ENCODE data around the gene B3GALT4. TPM values are rescaled to one million over a fixed set of nuclear protein-coding genes. Genes with fewer than 3 reads are reported as not detected.
A peak's percentile ranks its signal among the peaks of the same experiment; 100 is the strongest.

Gene B3GALT4
- polyA plus RNA-seq, 4 donors, result 4.1 to 5.2 (median 4.9) TPM

DNA sequence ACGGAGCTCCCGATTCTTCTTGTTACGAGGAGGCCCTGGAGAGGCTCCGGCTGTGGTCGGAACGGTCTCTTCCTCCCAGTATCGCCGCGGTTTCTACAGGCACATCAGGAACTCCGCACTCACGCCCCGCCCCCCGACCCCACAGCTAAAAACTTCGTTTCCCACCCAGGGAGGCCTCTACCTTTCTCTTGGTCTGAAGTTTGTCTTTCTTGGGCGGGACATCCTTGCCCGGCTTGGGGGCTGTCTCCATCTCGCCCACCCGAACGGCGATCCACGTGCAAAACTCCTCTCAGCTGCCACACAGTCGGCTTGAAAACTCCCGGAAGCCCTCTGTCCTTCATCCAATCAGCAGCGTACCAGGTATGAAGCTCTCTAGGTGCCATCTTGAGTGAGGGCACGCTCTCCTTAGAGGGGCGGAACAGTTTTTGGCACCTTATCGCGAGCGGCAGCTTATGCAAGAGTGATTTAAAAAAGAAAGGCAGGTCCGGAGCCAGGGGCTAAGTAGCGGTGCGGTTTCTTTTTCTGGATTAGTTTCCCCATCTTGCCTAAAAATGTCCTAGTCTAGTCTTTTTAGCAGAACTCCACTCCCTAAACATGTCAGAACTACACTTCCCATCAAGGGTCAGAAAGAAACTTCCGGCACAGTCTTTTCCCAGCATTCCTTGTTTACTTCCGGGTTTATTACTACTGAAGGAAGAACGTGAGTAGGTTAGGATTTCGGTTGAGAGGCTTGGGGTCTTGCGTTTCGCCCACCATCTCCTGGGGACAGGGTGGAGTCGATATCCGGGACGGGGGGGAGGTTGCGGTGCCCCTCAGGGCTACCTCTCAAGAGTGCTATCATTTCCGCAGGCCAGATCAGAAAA is 12.2 kb downstream of the B3GALT4 start, which contains the start of the genes PFDN6 and WDR46:
TSS of gene PFDN6 (plus strand) at position 681 of the 863 bp plus-strand sequence. CDS start 256 bp downstream, outside the sequence.
TSS of gene WDR46 (minus strand) at position 319 of the 863 bp plus-strand sequence. CDS start at position 250, 69 bp downstream.
- peak in 3 of 4 donors; percentile 90 to 98 (median 93) for DNase-seq (ENCODE audit: low read depth in 4 of 4, low spot score in 2 of 4)

DNA sequence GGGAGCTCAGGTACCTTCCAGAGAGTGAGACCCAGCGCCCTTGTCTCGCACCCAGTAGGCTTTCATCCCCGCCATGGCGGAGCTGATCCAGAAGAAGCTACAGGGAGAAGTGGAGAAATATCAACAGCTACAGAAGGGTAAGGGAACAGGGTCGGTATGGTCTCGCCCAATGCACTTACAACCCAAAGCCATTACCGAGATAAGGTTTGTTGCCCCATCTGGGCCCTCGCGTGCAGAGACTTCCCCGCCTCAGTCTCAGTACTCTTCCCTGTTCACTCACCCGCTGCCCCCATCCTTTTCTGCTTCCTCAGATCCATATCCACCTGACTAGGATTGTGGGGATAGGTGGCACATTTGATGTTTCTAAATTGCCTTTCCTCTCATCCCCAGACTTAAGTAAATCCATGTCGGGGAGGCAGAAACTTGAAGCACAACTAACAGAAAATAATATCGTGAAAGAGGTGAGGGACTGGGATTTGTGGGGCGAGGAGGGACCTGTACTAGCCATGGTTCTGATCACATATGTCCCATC is 12.9 kb downstream of the B3GALT4 start:
- DNase-seq (ENCODE audit: low read depth in 4 of 4, low spot score in 2 of 4), result no peak

- DNase-seq (ENCODE audit: low read depth in 4 of 4, low spot score in 2 of 4), result no peak
These were observed 13.5 kb downstream of the B3GALT4 start for GRCh38 chr6:33290459-33290858.

DNA sequence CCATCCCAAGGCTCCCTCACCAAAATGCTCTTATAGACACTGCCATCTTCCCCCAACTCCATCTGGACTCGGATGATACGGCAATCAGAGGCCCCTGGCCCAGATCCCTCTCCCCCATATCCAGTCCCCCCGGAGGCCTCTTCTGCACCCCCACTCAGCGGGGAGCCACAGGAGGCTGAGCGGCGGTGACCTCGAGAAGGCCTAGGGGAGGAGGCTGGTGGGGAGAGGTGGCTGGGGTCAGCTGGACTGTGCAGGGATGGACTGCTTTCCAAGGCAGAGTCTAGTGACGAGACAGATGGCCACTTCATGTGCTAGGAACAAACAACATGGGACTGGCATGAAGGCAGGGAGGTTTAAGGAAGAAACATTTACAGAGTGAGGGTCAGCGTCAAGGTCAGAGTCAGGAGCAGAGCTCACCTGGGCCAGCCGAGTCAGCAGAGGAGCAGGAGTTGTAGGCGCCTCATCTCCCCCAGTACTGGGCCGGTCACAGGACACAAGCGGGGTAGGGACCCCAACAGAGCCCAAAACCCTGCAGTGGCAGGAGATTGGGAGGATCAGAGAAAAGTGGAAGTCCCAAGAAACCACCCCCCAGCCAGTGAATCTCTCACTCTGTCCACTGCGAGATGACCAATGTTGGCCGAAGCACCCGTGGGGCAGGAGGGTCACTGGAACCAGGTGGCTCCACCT is 16.2 kb downstream of the B3GALT4 start:
- no peak for DNase-seq (ENCODE audit: low read depth in 4 of 4, low spot score in 2 of 4)

DNA sequence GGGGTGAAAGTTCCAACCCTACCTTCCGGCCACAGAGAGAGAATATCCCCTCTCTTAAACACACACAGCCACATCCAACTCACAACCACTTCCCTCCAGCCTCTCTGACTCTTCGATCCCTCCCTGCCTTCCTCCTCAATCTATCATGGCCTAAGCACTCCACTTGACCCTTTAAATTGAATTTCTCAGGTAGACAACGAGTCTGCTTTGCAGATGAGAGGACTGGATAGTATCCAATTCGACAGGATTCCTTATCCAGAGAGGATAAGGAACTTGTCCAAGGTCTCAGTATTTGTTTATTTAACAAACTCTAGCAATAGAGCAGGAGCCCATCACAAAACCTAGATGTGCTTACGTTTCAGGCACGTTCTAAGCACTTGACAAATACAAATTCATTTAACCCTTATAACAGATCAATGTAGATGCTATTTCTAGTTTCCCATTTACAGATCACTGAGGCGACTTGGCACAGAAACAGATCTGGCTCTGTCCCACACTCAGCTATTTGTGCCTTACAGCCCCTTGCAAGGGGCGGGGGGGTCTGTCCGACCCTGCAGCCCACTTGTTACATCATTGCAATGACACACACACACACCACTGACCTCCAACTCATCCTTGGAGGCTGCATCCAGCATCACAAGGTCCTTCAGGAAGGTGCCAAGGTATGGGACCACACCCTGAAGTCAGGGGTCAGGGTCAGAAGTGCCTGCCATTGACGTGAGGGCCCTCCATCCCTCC is 17.3 kb downstream of the B3GALT4 start:
- no peak for DNase-seq (ENCODE audit: low read depth in 4 of 4, low spot score in 2 of 4)

GRCh38 chr6:33295621-33296369 is 18.9 kb downstream of the B3GALT4 start:
- no peak for DNase-seq (ENCODE audit: low read depth in 4 of 4, low spot score in 2 of 4)

- no peak for DNase-seq (ENCODE audit: low read depth in 4 of 4, low spot score in 2 of 4)
These were observed 20.0 kb downstream of the B3GALT4 start for GRCh38 chr6:33296797-33297405.

DNA sequence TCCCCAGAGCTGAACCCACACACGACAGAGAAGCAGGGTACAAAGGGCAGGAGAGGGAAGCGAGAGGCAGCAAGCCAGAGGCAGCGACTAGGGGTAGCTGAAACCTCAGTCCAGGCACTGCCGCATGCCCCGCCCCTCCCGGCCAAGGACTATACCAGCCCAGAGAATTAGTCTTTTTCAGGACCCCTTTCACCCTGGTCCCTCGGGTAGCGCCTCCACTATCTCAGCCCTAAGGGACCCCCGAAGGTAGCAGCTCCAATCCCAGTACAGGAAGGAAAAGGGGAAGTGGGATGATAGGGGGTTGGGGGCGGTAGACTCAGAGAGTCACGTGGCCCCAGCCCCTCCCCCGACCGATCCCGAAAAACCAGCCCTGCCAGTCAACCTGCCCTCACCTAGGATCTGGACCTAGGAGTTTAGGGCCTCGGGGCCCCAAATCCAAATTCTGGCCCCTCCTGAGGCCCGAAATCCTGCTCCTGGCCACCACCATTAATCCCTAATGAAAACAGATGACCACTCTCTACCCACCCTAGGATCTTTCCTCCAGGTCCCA is 20.6 kb downstream of the B3GALT4 start:
- DNase-seq (ENCODE audit: low read depth in 4 of 4, low spot score in 2 of 4), result no peak

- peak in 1 of 4 donors; percentile 41 for DNase-seq (ENCODE audit: low read depth in 4 of 4, low spot score in 2 of 4)
These were observed 21.2 kb downstream of the B3GALT4 start for GRCh38 chr6:33297956-33298772.

DNA sequence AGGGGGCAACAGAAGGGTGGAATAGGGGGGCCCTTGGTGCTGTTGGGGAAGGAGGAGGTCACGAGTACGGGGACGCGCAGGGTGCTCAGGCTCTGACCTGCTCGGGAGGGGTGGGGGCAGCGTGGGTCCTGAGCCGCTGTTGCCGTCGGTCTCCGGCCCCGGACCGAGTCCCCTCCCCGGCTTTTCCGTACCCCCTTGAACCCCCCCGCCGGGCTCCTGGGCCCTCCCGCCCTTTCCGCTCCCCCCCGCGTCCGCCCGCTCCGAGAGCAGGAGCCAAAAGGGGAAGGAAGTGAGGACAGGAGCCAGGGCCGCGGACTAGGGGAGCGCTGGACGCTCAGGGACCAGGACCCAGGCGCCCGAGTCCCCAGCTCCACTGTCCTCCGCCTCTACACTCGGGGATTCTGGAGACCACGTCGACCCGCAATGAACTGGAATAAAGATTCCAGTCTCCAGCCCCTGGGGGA is 21.9 kb downstream of the B3GALT4 start, which contains the start of gene RGL2:
TSS of gene RGL2 (minus strand) at position 170 of the 464 bp plus-strand sequence. CDS start 332 bp downstream, outside the sequence.
- DNase-seq (ENCODE audit: low read depth in 4 of 4, low spot score in 2 of 4), result peak in 1 of 4 donors; percentile 53

DNA sequence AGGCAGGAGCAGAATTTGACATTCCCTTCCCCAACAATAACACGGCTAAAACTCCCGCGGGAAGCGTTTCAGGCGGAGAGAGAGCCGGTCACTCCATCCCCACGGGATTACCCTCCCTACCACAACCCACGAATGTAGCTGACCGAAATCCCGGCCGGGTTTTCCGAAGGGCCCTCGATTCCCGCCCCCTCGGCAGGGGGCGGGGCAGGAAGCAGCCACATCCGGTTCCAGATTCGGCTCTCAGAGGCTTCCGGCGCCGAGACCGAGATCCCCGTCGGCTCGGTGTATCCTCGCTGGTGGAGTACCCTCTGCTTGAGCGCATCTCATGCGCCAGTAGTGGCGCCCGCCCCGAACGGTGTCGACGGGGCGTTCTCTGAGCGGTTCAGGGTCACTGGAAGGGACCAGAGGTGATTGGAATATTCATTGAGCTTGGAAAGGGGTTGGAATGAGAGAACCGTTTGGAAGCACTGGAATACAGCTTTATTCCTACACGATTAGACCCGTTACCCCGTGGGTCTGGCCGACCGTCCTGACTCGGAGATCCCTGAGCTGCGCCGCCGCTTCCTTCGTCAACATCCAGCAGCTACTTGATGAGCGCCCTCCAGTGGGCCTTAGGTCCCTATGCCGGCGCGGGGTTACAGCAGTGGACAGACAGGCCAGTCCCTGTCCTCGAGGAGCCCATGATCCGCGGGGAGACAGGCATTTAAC is 22.5 kb downstream of the B3GALT4 start:
- DNase-seq (ENCODE audit: low read depth in 4 of 4, low spot score in 2 of 4), result peak in 1 of 4 donors; percentile 90

DNA sequence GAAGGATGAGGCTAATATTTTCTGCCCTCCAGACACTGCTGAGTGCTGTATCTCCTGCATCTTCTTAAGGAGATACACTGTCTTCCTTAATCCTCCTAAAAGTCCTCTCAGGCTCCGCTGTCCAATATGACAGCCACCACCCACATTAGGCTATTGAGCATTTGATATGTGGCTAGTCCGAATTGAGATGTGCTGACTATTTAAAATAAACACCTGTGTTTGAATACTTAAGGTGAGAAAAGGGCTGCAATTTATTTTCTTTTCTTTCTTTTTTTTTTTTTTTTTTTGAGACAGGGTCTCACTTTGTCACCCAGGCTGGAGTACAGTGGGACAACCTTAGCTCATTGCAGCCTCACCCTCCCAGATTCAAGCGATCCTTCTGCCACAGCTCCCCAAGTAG is 25.0 kb downstream of the B3GALT4 start:
- no peak for DNase-seq (ENCODE audit: low read depth in 4 of 4, low spot score in 2 of 4)

DNA sequence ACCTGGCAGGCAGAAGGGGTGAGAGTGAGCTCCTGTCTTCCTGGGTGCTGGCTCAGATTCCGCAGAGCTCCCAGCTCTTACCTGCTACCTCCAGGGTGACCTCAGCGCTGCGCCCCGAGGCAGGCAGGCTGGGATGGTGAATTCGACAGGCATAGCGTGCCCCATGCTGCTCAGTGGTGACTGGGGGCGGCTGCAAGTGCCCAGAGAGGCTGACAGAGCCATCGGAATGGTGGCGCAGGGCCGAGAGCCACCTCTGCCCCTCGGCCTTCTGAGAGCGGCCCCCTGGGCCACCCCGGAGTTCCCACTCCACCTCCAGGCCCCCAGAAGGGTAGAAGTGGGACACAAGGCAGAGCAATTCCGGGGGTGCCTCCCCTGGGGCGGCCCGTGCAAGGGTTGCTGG is 27.3 kb downstream of the B3GALT4 start:
- no peak for DNase-seq (ENCODE audit: low read depth in 4 of 4, low spot score in 2 of 4)

- no peak for DNase-seq (ENCODE audit: low read depth in 4 of 4, low spot score in 2 of 4)
These were observed 28.1 kb downstream of the B3GALT4 start for GRCh38 chr6:33305052-33305451.

GRCh38 chr6:33306356-33306755 is 29.4 kb downstream of the B3GALT4 start:
- DNase-seq (ENCODE audit: low read depth in 4 of 4, low spot score in 2 of 4), result no peak

GRCh38 chr6:33312361-33313104 is 35.6 kb downstream of the B3GALT4 start:
- peak in 1 of 4 donors; percentile 29 for DNase-seq (ENCODE audit: low read depth in 4 of 4, low spot score in 2 of 4)
